Vagina (tissue), 2 donors: ENCODE measurements around the gene KCTD4.

Experiments used
- POLR2A ChIP-seq, 2 donors: fragments of 450-650 bp; IDR thresholded peaks; one replicate each; pipeline ENCODE4 v1.6.1; 2017; ENCODE audit warnings: antibody characterized with exemption in 2 of 2, mild to moderate bottlenecking in 2 of 2, moderate library complexity in 2 of 2
- TF ChIP-seq, protein P1 (sequence below), 3 experiments: fragments of 450-650 bp in 2 of 3; fragments of 200-600 bp in 1 of 3; sonication (generic) in 1 of 3; IDR thresholded peaks; one replicate each; pipeline ENCODE4 v1.5.1; 2017 to 2019; ENCODE audit warnings: antibody characterized with exemption in 3 of 3, mild to moderate bottlenecking in 2 of 3, moderate library complexity in 2 of 3

DNA sequence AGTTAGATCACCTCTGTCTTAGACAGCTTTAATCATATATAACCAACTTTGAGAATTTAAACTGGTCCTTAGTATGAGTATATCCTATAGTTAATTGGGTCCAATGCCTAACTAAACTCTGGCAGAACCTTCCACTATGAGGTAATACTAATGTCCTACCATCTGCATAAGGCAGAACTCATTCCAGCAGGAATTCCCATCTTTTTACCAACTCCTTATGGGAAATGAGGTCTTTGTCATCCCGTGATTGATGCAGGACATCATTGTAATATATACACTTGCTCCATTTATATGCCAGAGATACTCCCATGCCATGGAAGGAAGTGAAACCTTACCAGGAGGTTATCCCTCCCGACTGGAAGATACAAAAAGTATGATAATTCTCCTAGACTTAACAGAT is 2.8 kb downstream of the KCTD4 start:
- TF ChIP-seq, protein P1, sequence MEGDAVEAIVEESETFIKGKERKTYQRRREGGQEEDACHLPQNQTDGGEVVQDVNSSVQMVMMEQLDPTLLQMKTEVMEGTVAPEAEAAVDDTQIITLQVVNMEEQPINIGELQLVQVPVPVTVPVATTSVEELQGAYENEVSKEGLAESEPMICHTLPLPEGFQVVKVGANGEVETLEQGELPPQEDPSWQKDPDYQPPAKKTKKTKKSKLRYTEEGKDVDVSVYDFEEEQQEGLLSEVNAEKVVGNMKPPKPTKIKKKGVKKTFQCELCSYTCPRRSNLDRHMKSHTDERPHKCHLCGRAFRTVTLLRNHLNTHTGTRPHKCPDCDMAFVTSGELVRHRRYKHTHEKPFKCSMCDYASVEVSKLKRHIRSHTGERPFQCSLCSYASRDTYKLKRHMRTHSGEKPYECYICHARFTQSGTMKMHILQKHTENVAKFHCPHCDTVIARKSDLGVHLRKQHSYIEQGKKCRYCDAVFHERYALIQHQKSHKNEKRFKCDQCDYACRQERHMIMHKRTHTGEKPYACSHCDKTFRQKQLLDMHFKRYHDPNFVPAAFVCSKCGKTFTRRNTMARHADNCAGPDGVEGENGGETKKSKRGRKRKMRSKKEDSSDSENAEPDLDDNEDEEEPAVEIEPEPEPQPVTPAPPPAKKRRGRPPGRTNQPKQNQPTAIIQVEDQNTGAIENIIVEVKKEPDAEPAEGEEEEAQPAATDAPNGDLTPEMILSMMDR (IDR thresholded peaks at IDR 0.05): no peak
- TF ChIP-seq POLR2A (IDR thresholded peaks at IDR 0.05): no peak
